HepG2 (cell line): ENCODE data around the gene ANKRD40. TPM values are rescaled to one million over a fixed set of nuclear protein-coding genes. Genes with fewer than 3 reads are reported as not detected.

Experiments
- ATAC-seq: fragments of 200-7000 bp; cut with Tn5 transposase; 3 replicates; pipeline ENCODE4 v1.9.1; 2020; ENCODE audit warnings: mild to moderate bottlenecking, moderate library complexity
- BruUV-seq: library from RNA; stranded (reverse); fragments of 400-500 nt; replicated peaks from 2 replicates; lab custom pipeline; 2021; lab: Mats Ljungman, UMichigan
- CTCF ChIA-PET: fragments of 300-600 bp; formaldehyde crosslinking; extraction: SDS; loops from one replicate; lab custom pipeline; 2021; ENCODE audit warnings: low total read pairs, inconsistent platforms, low intra/inter-chr PET ratio; lab: Yijun Ruan, JAX
- POLR2A ChIA-PET: fragments of 350-600 bp; sonication (Branson Sonifier 250); formaldehyde crosslinking; loops from one replicate; lab custom pipeline; 2020; ENCODE audit warnings: antibody characterized with exemption, inconsistent platforms; lab: Yijun Ruan, JAX
- DNase-seq: peaks from one replicate; pipeline ENCODE4 v3.0.0-alpha.2; 2015; ENCODE audit warnings: low spot score
- FAIRE-seq: peaks from 3 replicates; lab custom pipeline; 2011; peaks lifted over from hg19 to GRCh38; lab: Jason Lieb, UNC
- H2AFZ ChIP-seq: one replicate; pipeline ENCODE4 v1.6.1; 2011; ENCODE audit warnings: low read length, inconsistent platforms
- H3K27ac ChIP-seq: fragments of 300-600 bp; 3 replicates; pipeline ENCODE4 v1.8.0; 2011; ENCODE audit warnings: mixed run types, mild to moderate bottlenecking, mixed read lengths, low read length, inconsistent platforms; ENCODE audit not compliant: insufficient read depth; ENCODE audit errors: extremely low read length
- H3K27me3 ChIP-seq, 2 experiments: fragments of 200-600 bp in 1 of 2; 2 replicates in 1 of 2; 3 replicates in 1 of 2; pipeline versions ENCODE4 v1.6.0 to v1.8.0; 2011; ENCODE audit warnings: low read length in 2 of 2, mild to moderate bottlenecking in 2 of 2, moderate library complexity in 2 of 2, inconsistent platforms in 1 of 2; ENCODE audit not compliant: insufficient read depth in 2 of 2, control insufficient read depth in 1 of 2
- H3K36me3 ChIP-seq, 2 experiments: fragments of 200-600 bp in 1 of 2; replicated peaks in 1 of 2; 2 replicates in 1 of 2; 3 replicates in 1 of 2; pipeline versions ENCODE4 v1.5.1 to v1.8.0; 2011; ENCODE audit warnings: low read length in 2 of 2, inconsistent platforms in 1 of 2; ENCODE audit not compliant: insufficient read depth in 2 of 2, control insufficient read depth in 1 of 2
- H3K4me1 ChIP-seq: 2 replicates; pipeline ENCODE4 v1.5.1; 2012; ENCODE audit warnings: low read length, inconsistent platforms; ENCODE audit not compliant: insufficient read depth
- H3K4me2 ChIP-seq: 2 replicates; pipeline ENCODE4 v1.6.0; 2011; ENCODE audit warnings: low read depth, low read length, inconsistent platforms
- H3K4me3 ChIP-seq, 3 experiments: fragments of 200-600 bp in 1 of 3; sonication (generic), shearing (Covaris generic) in 1 of 3; replicated peaks in 1 of 3; 2 replicates each; pipeline ENCODE4 v1.5.1; 2011 to 2016; ENCODE audit warnings: low read length in 3 of 3, inconsistent platforms in 2 of 3, low read depth in 2 of 3, mild to moderate bottlenecking in 2 of 3, control low read depth in 1 of 3, mixed read lengths in 1 of 3; ENCODE audit not compliant: insufficient read depth in 1 of 3
- H3K79me2 ChIP-seq: one replicate; pipeline ENCODE4 v1.6.1; 2011; ENCODE audit warnings: low read length, inconsistent platforms; ENCODE audit not compliant: insufficient read depth
- H3K9ac ChIP-seq: 2 replicates; pipeline ENCODE4 v1.6.0; 2011; ENCODE audit warnings: mild to moderate bottlenecking, low read depth, low read length, inconsistent platforms; ENCODE audit not compliant: insufficient read depth
- H3K9me3 ChIP-seq: 2 replicates; pipeline ENCODE4 v1.5.1; 2012; ENCODE audit warnings: mild to moderate bottlenecking, low read length
- H4K20me1 ChIP-seq: 2 replicates; pipeline ENCODE4 v1.6.0; 2011; ENCODE audit warnings: inconsistent platforms, mild to moderate bottlenecking, low read length, moderate library complexity; ENCODE audit not compliant: insufficient read depth
- CHD4 ChIP-seq: fragments of 200-600 bp; sonication (generic); IDR thresholded peaks from 2 replicates; pipeline ENCODE4 v1.7.0; 2017; ENCODE audit warnings: mild to moderate bottlenecking, low read length, borderline replicate concordance
- PHF5A ChIP-seq: IDR thresholded peaks from one replicate; pipeline ENCODE4 v1.6.1; 2018; ENCODE audit warnings: low read depth, missing genetic modification reagents; ENCODE audit not compliant: unreplicated experiment
- POLR2G ChIP-seq: fragments of 200-400 bp; formaldehyde crosslinking; IDR thresholded peaks from 2 replicates; pipeline ENCODE4 v1.6.1; 2018; ENCODE audit warnings: mild to moderate bottlenecking, low read depth, low read length, moderate library complexity
- RAD21 ChIP-seq: fragments of 450-650 bp; formaldehyde crosslinking; IDR thresholded peaks from 2 replicates; pipeline ENCODE4 v1.5.0; 2020; ENCODE audit warnings: mild to moderate bottlenecking
- RCOR2 ChIP-seq: IDR thresholded peaks from 2 replicates; pipeline ENCODE4 v1.6.1; 2016; ENCODE audit warnings: missing biosample characterization, missing genetic modification reagents
- RNF219 ChIP-seq: sonication (generic); formaldehyde crosslinking; IDR thresholded peaks from 2 replicates; pipeline ENCODE4 v1.5.0; 2020; ENCODE audit warnings: mild to moderate bottlenecking, missing genetic modification reagents
- SP4 ChIP-seq: sonication (generic); formaldehyde crosslinking; IDR thresholded peaks from 2 replicates; pipeline ENCODE4 v1.8.1; 2023; ENCODE audit warnings: mild to moderate bottlenecking, missing genetic modification reagents
- TP53 ChIP-seq: sonication (generic); formaldehyde crosslinking; conservative IDR thresholded peaks from 2 replicates; pipeline ENCODE4 v1.4.0; 2020; ENCODE audit warnings: missing genetic modification reagents
- XRCC5 ChIP-seq: fragments of 200-400 bp; formaldehyde crosslinking; optimal IDR thresholded peaks from 2 replicates; pipeline ENCODE3; 2017; ENCODE audit warnings: mild to moderate bottlenecking, low read length
- ZFP1 ChIP-seq: IDR thresholded peaks from 2 replicates; pipeline ENCODE4 v1.6.1; 2016
- ZIK1 ChIP-seq: sonication (generic); formaldehyde crosslinking; IDR thresholded peaks from 2 replicates; pipeline ENCODE4 v1.5.0; 2020; ENCODE audit warnings: mild to moderate bottlenecking, low read depth, missing genetic modification reagents, borderline replicate concordance
- ZMYM3 ChIP-seq: sonication (generic); formaldehyde crosslinking; IDR thresholded peaks from 2 replicates; pipeline ENCODE4 v1.5.1; 2020; ENCODE audit warnings: mild to moderate bottlenecking, missing genetic modification reagents
- ZNF768 ChIP-seq: sonication (generic); formaldehyde crosslinking; IDR thresholded peaks from 2 replicates; pipeline ENCODE4 v1.4.0; 2020; ENCODE audit warnings: missing genetic modification reagents
- ZNF790 ChIP-seq: sonication (generic); formaldehyde crosslinking; IDR thresholded peaks from 2 replicates; pipeline ENCODE4 v1.8.0; 2022; ENCODE audit warnings: missing genetic modification reagents, mild to moderate bottlenecking, borderline replicate concordance
- WGBS: methylation state at CpG from one replicate; pipeline ENCODE4 v1.1.6; 2017; ENCODE audit warnings: low lambda C conversion rate; 5-methylcytosine and 5-hydroxymethylcytosine counted together
- in situ Hi-C: cut with HindIII; loops from 2 replicates; pipeline ENCODE4 v1.10.0; 2017; ENCODE audit warnings: low pct_unique_long_range_greater_than_20kb; ENCODE audit not compliant: extremely low pct_ligation_motif_present
- intact Hi-C: fragments of 100-400 bp; cut with micrococcal nuclease; formaldehyde crosslinking; loops from one replicate; pipeline ENCODE4 v1.10.0; 2022; ENCODE audit not compliant: unreplicated experiment
- polyA plus RNA-seq, 8 experiments: library from polyadenylated mRNA; depleted of rRNA in 3 of 8; stranded (reverse) in 7 of 8; unstranded in 1 of 8; fragments of >200 nt; fragmentation: Illumina TruSeq in 4 of 8; extraction: Trizol in 4 of 8; gene quantifications; 2 replicates each; pipeline versions ENCODE4 v1.2.1 to v1.2.3, GENCODE V29; 2011 to 2016; ENCODE audit warnings: low read depth in 4 of 8, missing spikeins in 1 of 8, mixed read lengths in 1 of 8; ENCODE audit not compliant: insufficient read depth in 1 of 8
- total RNA-seq, 5 experiments: library from RNA; depleted of rRNA; stranded (reverse); fragments of >200 nt; fragmentation: Illumina TruSeq; extraction: Trizol; gene quantifications; 2 replicates each; pipeline ENCODE4 v1.2.3, GENCODE V29; 2016; ENCODE audit warnings: low read depth in 1 of 5
- TF ChIP-seq, protein P1 (sequence below): sonication (generic); formaldehyde crosslinking; IDR thresholded peaks from 2 replicates; pipeline ENCODE4 v1.4.0; 2020; ENCODE audit warnings: missing genetic modification reagents
- TF ChIP-seq, protein P2 (sequence below): sonication (generic); formaldehyde crosslinking; IDR thresholded peaks from 2 replicates; pipeline ENCODE4 v1.8.1; 2023; ENCODE audit warnings: mild to moderate bottlenecking, missing genetic modification reagents

Gene ANKRD40
- total and polyA plus RNA-seq, 2 of the 13 experiments (the other 11 are each of a cell fraction or from before 2014, with no cell fraction given) = 35.0 to 46.4 TPM

- ATAC-seq = no peak
- H3K4me2 ChIP-seq = peak overlapping the region; percentile 45
- peaks cover 81% of the 10 kb centered on the region for H3K4me1 ChIP-seq
- no peaks in the 10 kb centered on the region for H3K9me3 ChIP-seq
- ChIA-PET CTCF (no interaction called here), POLR2A (interaction anchor here (0.7 to 4.6 kb wide), 13 partner anchors 8 to 119 kb away, joined by 3 to 140 read pairs (median 11); partner anchors contain the start of genes ABCC3 and LUC7L3)
- H3K4me3 ChIP-seq = peak overlapping the region in 1 of 3 experiments; percentile 11; a peak in 1 of 6 replicates
- H2AFZ ChIP-seq = no peak overlapping the region
- no peak for FAIRE-seq
- 59% methylated on average over 5 of the region's 5 CpGs for WGBS
- no peaks in the 10 kb centered on the region for H3K27me3 ChIP-seq
- H3K36me3 ChIP-seq = no peaks in the 10 kb centered on the region
- DNase-seq = no peak
- no peak for TF ChIP-seq TP53 (CRISPR knock-in tag)
- TF ChIP-seq SP4 (CRISPR knock-in tag) = 0 out of 2 replicates have a peak, but pooled peaks have one; percentile 41
- TF ChIP-seq RAD21 (CRISPR knock-in tag) = 0 out of 2 replicates have a peak, but pooled peaks have one; percentile 17
- peak; percentile 37; the same call in 1 of the 2 replicates for TF ChIP-seq CHD4
- peak; percentile 96 for TF ChIP-seq ZNF768 (CRISPR knock-in tag)
- no peak for TF ChIP-seq ZNF790 (CRISPR knock-in tag)
- TF ChIP-seq RNF219 (CRISPR knock-in tag) = 0 out of 2 replicates have a peak, but pooled peaks have one; percentile 65
- TF ChIP-seq ZMYM3 (CRISPR knock-in tag) = peak; percentile 55; the same call in 1 of the 2 replicates
- peak; percentile 12; the same call in 1 of the 2 replicates for TF ChIP-seq POLR2G
- TF ChIP-seq XRCC5 = no peak
- TF ChIP-seq ZIK1 (CRISPR knock-in tag) = no peak
- no peak for TF ChIP-seq PHF5A (CRISPR knock-in tag)
- TF ChIP-seq ZFP1 (CRISPR knock-in tag) = no peak
- TF ChIP-seq, protein P1, sequence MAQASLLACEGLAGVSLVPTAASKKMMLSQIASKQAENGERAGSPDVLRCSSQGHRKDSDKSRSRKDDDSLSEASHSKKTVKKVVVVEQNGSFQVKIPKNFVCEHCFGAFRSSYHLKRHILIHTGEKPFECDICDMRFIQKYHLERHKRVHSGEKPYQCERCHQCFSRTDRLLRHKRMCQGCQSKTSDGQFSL (CRISPR knock-in tag) = no peak
- TF ChIP-seq, protein P2, sequence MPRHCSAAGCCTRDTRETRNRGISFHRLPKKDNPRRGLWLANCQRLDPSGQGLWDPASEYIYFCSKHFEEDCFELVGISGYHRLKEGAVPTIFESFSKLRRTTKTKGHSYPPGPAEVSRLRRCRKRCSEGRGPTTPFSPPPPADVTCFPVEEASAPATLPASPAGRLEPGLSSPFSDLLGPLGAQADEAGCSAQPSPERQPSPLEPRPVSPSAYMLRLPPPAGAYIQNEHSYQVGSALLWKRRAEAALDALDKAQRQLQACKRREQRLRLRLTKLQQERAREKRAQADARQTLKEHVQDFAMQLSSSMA = 0 out of 2 replicates have a peak, but pooled peaks have one; percentile 37
- no peak; the same call in 1 of the 2 replicates for TF ChIP-seq RCOR2 (CRISPR knock-in tag)
- intact Hi-C loops (loop anchor here (2.0 kb wide), 1 partner anchor 17 kb away; no protein-coding TSS in a partner anchor), in situ Hi-C loops (no loop called here)
- peak overlapping the region; percentile 82 for H3K27ac ChIP-seq
- H4K20me1 ChIP-seq = no peaks in the 10 kb centered on the region
- no peaks in the 10 kb centered on the region for H3K79me2 ChIP-seq
- peak overlapping the region; percentile 50 for H3K9ac ChIP-seq
- TSS peak; percentile 94 for BruUV-seq
These were observed 46.4 kb downstream of the ANKRD40 start for GRCh38 chr17:50661348-50661747.
